ENCODE measurements around the gene LMAN1L. TPM values are rescaled to one million over a fixed set of nuclear protein-coding genes. Genes with fewer than 3 reads are reported as not detected.

LMAN1L gene
- polyA plus RNA-seq, 1 donor, result not detected

DNA sequence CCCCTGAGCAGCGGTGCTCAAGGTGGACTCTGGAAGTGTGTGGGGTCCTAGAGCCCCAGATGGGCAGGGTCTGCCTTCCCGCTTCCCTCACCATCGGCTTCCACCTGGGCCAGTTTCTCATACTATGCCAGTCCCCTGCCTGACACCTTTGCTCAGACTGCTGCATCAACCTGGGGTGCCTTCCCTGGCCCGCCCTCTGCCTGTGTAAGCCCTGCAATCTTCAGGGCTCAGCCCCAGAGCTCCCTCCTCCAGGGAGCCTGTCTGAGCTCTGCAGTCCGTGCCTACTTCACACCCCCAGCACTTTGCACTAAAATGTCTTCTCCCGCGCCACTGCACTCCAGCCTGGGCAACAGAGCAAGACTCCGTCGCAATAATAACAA is 17.7 kb upstream of the LMAN1L start:
- no peaks in the 10 kb centered on the region for H3K9me3 ChIP-seq (ENCODE audit: control insufficient read depth, low read depth, low read length)
- no CpG with 5 or more reads among the region's 9 CpGs for WGBS (ENCODE audit: insufficient coverage, low lambda C conversion rate)
- H3K27me3 ChIP-seq (ENCODE audit: control insufficient read depth, insufficient read depth, low read length), result no peaks in the 10 kb centered on the region
- peaks cover 36% of the 10 kb centered on the region for H3K36me3 ChIP-seq (ENCODE audit: control insufficient read depth, insufficient read depth, low read length)
- H3K4me1 ChIP-seq (ENCODE audit: control insufficient read depth, insufficient read depth, low read length), result peaks cover 55% of the 10 kb centered on the region
- no peak for DNase-seq
- no peak overlapping the region for H3K4me3 ChIP-seq (ENCODE audit: low read length)
- H3K27ac ChIP-seq (ENCODE audit: low read length), result no peak overlapping the region

DNA sequence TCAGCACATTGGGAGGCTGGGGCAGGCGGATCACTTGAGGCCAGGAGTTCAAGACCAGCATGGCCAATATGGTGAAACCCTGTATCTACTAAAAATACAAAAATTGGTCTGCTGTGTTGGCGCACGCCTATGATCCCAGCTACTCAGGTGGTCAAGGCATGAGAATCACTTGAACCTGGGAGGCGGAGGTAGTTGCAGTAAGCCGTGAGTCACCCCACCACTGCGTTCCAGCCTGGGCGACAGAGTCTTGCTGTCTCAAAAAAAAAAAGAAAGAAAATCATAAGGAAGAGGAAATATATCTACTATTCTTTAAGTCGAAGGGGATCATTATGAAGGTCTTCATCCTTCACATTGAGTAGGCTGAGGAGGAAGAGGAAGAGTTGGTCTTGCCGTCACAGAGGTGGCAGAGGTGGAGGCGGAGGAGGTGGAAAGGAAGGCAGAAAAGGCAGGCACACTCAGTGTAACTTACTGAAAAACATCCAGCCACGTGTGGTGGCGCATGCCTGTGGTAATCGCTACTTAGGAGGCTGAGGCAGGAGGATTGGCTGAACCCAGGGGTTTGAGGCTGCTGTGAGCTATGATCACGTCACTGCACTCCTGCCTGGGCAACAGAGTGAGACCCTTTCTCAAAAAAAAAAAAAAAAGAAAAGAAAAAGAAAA is 16.5 kb upstream of the LMAN1L start:
- peaks cover 52% of the 10 kb centered on the region for H3K4me1 ChIP-seq (ENCODE audit: control insufficient read depth, insufficient read depth, low read length)
- 80% methylated on average over 2 of the region's 14 CpGs for WGBS (ENCODE audit: insufficient coverage, low lambda C conversion rate)
- H3K36me3 ChIP-seq (ENCODE audit: control insufficient read depth, insufficient read depth, low read length), result peaks cover 44% of the 10 kb centered on the region
- no peak overlapping the region for H3K27ac ChIP-seq (ENCODE audit: low read length)
- H3K9me3 ChIP-seq (ENCODE audit: control insufficient read depth, low read depth, low read length), result no peaks in the 10 kb centered on the region
- H3K4me3 ChIP-seq (ENCODE audit: low read length), result no peak overlapping the region
- H3K27me3 ChIP-seq (ENCODE audit: control insufficient read depth, insufficient read depth, low read length), result no peaks in the 10 kb centered on the region
- no peak for DNase-seq

DNA sequence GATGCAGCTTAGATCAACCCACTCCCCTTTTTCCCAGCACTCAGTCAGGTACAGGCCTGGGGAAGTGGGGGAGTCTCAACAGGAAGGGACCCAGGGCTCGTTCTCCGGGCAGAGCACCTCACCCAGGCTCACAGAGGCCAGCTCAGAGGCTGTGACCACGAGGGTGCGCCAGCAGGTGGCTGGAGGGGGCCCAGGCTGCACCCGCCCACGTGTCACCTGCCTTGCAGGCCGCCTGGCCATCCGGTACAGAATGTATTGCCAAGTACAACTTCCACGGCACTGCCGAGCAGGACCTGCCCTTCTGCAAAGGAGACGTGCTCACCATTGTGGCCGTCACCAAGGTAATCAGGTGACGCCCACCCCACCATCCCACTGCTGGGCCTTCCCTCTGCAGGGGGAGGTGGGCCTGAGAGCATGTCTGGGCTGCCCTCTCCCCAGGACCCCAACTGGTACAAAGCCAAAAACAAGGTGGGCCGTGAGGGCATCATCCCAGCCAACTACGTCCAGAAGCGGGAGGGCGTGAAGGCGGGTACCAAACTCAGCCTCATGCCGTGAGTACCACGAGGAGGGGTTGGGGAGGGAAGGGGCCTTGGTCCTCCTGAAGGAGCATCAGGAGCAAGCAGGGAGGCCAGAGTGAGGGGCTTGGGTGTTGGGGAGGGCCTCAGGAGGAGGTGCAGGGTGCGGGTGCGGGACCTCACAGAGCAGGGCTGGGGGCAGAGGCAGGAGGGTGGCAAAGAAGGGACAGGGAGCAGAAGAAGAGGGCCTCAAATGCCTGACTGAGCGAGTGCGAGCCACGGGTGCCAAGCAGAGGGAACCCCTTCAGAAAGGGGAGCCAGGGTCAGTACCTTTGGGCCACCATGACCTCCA is 14.0 kb upstream of the LMAN1L start:
- H3K9me3 ChIP-seq (ENCODE audit: control insufficient read depth, low read depth, low read length), result no peaks in the 10 kb centered on the region
- H3K4me1 ChIP-seq (ENCODE audit: control insufficient read depth, insufficient read depth, low read length), result peaks cover 29% of the 10 kb centered on the region
- no peak overlapping the region for H3K4me3 ChIP-seq (ENCODE audit: low read length)
- H3K36me3 ChIP-seq (ENCODE audit: control insufficient read depth, insufficient read depth, low read length), result peaks cover 59% of the 10 kb centered on the region
- H3K27ac ChIP-seq (ENCODE audit: low read length), result no peak overlapping the region
- DNase-seq, result peak in 1 of 2 donors; percentile 38
- 100% methylated on average over 5 of the region's 25 CpGs for WGBS (ENCODE audit: insufficient coverage, low lambda C conversion rate)
- no peaks in the 10 kb centered on the region for H3K27me3 ChIP-seq (ENCODE audit: control insufficient read depth, insufficient read depth, low read length)

DNA sequence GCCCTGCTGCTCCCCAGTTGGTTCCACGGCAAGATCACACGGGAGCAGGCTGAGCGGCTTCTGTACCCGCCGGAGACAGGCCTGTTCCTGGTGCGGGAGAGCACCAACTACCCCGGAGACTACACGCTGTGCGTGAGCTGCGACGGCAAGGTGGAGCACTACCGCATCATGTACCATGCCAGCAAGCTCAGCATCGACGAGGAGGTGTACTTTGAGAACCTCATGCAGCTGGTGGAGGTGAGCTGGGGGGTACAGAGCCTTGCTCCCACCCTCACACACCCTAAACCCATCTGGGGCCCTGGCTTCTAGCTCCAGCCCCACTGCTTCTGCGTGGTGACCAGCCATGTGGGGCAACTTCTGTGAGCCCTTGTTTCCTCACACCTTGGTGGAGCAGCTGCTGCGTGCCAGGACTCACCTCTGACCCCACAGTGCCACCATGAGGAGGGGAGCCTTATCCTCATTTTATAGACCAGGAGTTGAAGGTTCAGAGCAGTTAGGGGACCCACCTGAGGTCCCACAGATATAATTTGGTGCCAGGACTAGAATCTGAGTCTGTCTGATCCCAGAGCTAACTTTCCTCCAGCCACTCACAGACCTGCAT is 13.3 kb upstream of the LMAN1L start:
- H3K36me3 ChIP-seq (ENCODE audit: control insufficient read depth, insufficient read depth, low read length), result peaks cover 66% of the 10 kb centered on the region
- H3K4me1 ChIP-seq (ENCODE audit: control insufficient read depth, insufficient read depth, low read length), result peaks cover 29% of the 10 kb centered on the region

DNA sequence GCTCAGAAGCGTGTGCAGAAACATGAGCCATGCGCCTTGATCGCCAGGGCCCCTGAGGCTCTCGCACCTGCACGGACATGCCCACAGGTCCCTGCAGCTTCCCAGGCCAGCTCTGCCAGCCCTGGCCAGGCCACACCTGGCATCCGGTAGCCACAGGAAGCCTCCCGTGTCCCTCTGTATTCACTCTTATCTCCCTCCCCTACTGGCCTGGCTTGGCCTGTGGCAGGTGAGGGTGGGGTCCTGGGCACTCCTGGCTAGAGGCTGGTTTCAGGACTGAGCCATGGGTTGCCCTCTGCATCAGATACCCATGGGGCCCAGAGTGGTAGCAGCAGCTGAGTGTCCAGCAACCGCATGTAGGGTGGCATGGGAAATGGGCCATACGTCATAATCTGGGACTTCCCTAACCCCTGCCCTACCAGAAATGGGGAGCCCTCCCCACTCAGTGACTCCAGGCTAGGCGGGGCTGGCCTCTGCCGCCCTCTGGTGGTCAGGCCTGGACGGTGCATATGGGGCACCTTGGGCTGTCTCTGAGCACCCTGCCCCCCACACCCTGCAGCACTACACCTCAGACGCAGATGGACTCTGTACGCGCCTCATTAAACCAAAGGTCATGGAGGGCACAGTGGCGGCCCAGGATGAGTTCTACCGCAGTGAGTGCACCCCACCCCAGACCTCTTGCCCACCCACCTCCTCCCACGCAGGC is 12.6 kb upstream of the LMAN1L start:
- Histone ChIP-seq H3K36me3 (ENCODE audit: control insufficient read depth, insufficient read depth, low read length) (peaks cover 67% of the 10 kb centered on the region), H3K4me3 (ENCODE audit: low read length) (no peak overlapping the region), H3K27ac (ENCODE audit: low read length) (no peak overlapping the region), H3K4me1 (ENCODE audit: control insufficient read depth, insufficient read depth, low read length) (peaks cover 27% of the 10 kb centered on the region), H3K27me3 (ENCODE audit: control insufficient read depth, insufficient read depth, low read length) (no peaks in the 10 kb centered on the region), H3K9me3 (ENCODE audit: control insufficient read depth, low read depth, low read length) (no peaks in the 10 kb centered on the region)
- DNase-seq, result peak; percentile 81 to 88
- no CpG with 5 or more reads among the region's 18 CpGs for WGBS (ENCODE audit: insufficient coverage, low lambda C conversion rate)

More for the DNA sequence above, 13.3 kb upstream of the LMAN1L start:
- no peaks in the 10 kb centered on the region for H3K9me3 ChIP-seq (ENCODE audit: control insufficient read depth, low read depth, low read length)
- no peak overlapping the region for H3K4me3 ChIP-seq (ENCODE audit: low read length)
- no CpG with 5 or more reads among the region's 16 CpGs for WGBS (ENCODE audit: insufficient coverage, low lambda C conversion rate)
- DNase-seq, result no peak
- H3K27ac ChIP-seq (ENCODE audit: low read length), result no peak overlapping the region
- H3K27me3 ChIP-seq (ENCODE audit: control insufficient read depth, insufficient read depth, low read length), result no peaks in the 10 kb centered on the region

DNA sequence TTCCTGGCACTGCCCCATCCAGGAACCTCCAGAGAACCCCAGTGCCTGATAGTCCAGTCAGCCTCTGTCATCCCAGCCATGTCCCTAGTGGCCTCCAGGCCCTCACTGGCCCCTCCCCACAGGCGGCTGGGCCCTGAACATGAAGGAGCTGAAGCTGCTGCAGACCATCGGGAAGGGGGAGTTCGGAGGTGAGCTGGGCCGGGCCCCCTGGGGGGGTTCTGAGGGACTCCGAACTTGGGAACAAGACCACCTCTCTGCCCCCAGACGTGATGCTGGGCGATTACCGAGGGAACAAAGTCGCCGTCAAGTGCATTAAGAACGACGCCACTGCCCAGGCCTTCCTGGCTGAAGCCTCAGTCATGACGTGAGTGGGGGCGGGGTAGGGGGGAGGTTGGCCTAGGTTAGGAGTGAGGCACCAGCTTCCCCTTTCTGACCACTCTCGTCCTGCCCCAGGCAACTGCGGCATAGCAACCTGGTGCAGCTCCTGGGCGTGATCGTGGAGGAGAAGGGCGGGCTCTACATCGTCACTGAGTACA is 12.0 kb upstream of the LMAN1L start:
- H3K4me1 ChIP-seq (ENCODE audit: control insufficient read depth, insufficient read depth, low read length), result peaks cover 27% of the 10 kb centered on the region
- 73% methylated on average over 2 of the region's 20 CpGs for WGBS (ENCODE audit: insufficient coverage, low lambda C conversion rate)
- H3K9me3 ChIP-seq (ENCODE audit: control insufficient read depth, low read depth, low read length), result no peaks in the 10 kb centered on the region
- no peak overlapping the region for H3K4me3 ChIP-seq (ENCODE audit: low read length)
- H3K36me3 ChIP-seq (ENCODE audit: control insufficient read depth, insufficient read depth, low read length), result peaks cover 65% of the 10 kb centered on the region
- DNase-seq, result no peak
- no peak overlapping the region for H3K27ac ChIP-seq (ENCODE audit: low read length)
- no peaks in the 10 kb centered on the region for H3K27me3 ChIP-seq (ENCODE audit: control insufficient read depth, insufficient read depth, low read length)

DNA sequence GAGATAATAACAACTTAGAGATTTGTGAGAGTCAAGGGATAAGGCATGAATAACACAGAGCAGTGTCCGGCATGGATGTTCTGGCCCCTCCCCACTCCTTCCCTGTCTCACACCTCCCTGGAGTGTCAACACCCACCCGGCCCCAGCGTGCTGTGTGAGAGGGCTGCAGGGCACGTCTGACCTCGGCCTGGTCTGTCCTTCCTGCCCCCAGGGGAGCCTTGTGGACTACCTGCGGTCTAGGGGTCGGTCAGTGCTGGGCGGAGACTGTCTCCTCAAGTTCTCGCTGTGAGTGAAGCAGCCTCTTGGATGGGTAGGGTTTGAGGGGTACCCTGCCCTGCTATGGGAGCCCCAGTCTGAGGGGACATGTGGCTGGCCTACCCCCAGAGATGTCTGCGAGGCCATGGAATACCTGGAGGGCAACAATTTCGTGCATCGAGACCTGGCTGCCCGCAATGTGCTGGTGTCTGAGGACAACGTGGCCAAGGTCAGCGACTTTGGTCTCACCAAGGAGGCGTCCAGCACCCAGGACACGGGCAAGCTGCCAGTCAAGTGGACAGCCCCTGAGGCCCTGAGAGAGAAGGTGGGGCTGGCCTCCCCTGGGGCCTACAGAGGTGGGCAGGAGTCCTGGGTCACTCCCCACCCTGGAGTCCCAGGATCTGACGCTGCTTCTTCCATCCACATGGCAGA is 11.2 kb upstream of the LMAN1L start:
- Histone ChIP-seq H3K27ac (ENCODE audit: low read length) (no peak overlapping the region), H3K27me3 (ENCODE audit: control insufficient read depth, insufficient read depth, low read length) (no peaks in the 10 kb centered on the region), H3K36me3 (ENCODE audit: control insufficient read depth, insufficient read depth, low read length) (peaks cover 65% of the 10 kb centered on the region), H3K4me1 (ENCODE audit: control insufficient read depth, insufficient read depth, low read length) (peaks cover 27% of the 10 kb centered on the region), H3K4me3 (ENCODE audit: low read length) (no peak overlapping the region), H3K9me3 (ENCODE audit: control insufficient read depth, low read depth, low read length) (no peaks in the 10 kb centered on the region)
- WGBS (ENCODE audit: insufficient coverage, low lambda C conversion rate), result no CpG with 5 or more reads among the region's 18 CpGs
- DNase-seq, result no peak

DNA sequence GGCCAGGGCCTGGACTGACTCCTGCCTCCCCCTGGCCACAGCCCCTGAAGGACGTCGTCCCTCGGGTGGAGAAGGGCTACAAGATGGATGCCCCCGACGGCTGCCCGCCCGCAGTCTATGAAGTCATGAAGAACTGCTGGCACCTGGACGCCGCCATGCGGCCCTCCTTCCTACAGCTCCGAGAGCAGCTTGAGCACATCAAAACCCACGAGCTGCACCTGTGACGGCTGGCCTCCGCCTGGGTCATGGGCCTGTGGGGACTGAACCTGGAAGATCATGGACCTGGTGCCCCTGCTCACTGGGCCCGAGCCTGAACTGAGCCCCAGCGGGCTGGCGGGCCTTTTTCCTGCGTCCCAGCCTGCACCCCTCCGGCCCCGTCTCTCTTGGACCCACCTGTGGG is 10.3 kb upstream of the LMAN1L start:
- no peak for DNase-seq
- no CpG with 5 or more reads among the region's 20 CpGs for WGBS (ENCODE audit: insufficient coverage, low lambda C conversion rate)
- H3K36me3 ChIP-seq (ENCODE audit: control insufficient read depth, insufficient read depth, low read length), result peaks cover 65% of the 10 kb centered on the region

DNA sequence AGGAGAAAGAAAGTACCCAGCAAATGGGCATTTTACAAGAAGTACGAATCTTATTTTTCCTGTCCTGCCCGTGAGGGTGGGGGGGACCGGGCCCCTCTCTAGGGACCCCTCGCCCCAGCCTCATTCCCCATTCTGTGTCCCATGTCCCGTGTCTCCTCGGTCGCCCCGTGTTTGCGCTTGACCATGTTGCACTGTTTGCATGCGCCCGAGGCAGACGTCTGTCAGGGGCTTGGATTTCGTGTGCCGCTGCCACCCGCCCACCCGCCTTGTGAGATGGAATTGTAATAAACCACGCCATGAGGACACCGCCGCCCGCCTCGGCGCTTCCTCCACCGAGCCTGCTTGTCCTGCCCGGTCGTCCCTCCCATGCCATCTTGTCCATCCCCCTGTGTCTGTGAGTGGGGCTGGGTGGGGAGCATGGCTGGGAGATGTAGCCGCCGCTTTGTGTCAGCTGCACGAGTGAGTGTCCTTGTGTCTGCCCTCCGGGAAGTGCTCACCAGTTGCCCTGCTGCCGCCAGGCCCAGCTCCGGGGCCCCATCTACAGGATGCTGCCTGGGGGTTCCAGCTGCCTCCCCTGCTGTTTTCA is 9.7 kb upstream of the LMAN1L start:
- H3K36me3 ChIP-seq (ENCODE audit: control insufficient read depth, insufficient read depth, low read length), result peaks cover 61% of the 10 kb centered on the region
- no peak for DNase-seq
- H3K27me3 ChIP-seq (ENCODE audit: control insufficient read depth, insufficient read depth, low read length), result no peaks in the 10 kb centered on the region
- H3K27ac ChIP-seq (ENCODE audit: low read length), result no peak overlapping the region
- no CpG with 5 or more reads among the region's 31 CpGs for WGBS (ENCODE audit: insufficient coverage, low lambda C conversion rate)
- H3K9me3 ChIP-seq (ENCODE audit: control insufficient read depth, low read depth, low read length), result no peaks in the 10 kb centered on the region
- H3K4me1 ChIP-seq (ENCODE audit: control insufficient read depth, insufficient read depth, low read length), result peaks cover 23% of the 10 kb centered on the region
- no peak overlapping the region for H3K4me3 ChIP-seq (ENCODE audit: low read length)

More for the DNA sequence above, 10.3 kb upstream of the LMAN1L start:
- H3K27me3 ChIP-seq (ENCODE audit: control insufficient read depth, insufficient read depth, low read length), result no peaks in the 10 kb centered on the region
- H3K4me3 ChIP-seq (ENCODE audit: low read length), result no peak overlapping the region
- no peak overlapping the region for H3K27ac ChIP-seq (ENCODE audit: low read length)
- H3K4me1 ChIP-seq (ENCODE audit: control insufficient read depth, insufficient read depth, low read length), result peaks cover 27% of the 10 kb centered on the region
- H3K9me3 ChIP-seq (ENCODE audit: control insufficient read depth, low read depth, low read length), result no peaks in the 10 kb centered on the region

All from large intestine (tissue), 3 donors.